Activated CD4-positive, alpha-beta T cell treated with anti-CD3 and anti-CD28 coated beads, Interleukin-2, amount 50 U/mL, for 1 hour (primary cell): ENCODE data around the gene AGER.
"Not testable (repeated sequence)": the region's sequence is repeated elsewhere in the genome, so short reads cannot be mapped to it uniquely, and the experiment has no call there.

Experiments used
- DNase-seq: peaks from one replicate; pipeline ENCODE4 v3.0.0-alpha.2; 2020

AGER gene

DNA sequence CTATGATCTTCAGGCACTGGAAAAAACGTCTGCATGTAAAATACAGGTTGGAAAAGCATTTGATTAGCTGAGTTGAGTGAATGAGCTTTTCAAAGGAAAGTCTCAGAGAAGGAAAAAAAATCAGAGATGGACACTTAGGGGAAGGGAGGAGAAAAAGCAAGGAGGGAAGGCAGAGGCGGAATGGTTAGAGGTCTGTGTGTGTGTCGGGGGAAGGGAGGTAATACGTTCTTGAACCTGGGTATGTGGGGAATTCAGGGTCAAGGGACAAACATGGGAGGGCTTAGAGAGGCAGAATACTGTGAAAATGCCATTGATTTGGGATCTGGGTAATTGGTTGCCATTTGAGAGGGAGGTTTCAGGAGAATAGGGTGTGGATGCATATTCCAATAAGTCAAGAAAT is 37.4 kb downstream of the AGER start:
- DNase-seq = no peak

DNA sequence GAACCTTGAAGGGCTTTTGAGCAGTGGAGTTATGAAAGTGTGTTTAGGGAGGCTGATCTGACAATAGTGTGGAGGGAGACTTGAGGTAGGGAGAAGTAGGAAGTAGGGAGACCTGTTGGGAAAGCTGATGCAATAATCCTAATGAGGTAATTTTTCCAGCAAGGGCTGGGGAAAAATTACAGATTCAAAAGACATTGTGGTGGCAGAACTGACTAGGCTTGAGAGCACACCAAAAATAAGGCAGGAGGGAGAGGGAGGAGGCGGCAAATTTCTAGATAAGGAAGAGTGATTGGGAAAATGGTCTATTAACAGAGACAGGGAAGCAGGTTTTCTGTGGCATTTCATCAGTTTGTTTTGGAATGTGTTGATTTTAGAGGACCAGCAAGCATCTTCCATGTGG is 37.8 kb downstream of the AGER start:
- DNase-seq = no peak

DNA sequence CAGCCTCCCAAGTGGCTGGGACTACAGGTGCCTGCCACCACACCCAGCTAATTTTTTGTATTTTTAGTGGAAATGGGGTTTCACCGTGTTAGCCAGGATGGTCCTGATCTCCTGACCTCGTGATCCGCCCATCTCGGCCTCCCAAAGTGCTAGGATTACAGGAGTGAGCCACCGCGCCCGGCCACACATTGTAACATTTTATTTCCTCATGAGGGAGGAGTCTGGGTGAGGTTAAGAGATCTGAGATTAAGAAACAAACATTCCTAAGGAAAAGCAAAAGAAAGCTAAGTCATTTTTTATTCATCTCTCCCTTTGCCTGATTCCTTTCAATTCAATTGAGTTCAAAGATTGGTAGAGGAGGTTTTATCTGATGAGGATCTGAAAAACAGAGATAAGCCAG is 39.8 kb downstream of the AGER start:
- DNase-seq = not testable (repeated sequence)

DNA sequence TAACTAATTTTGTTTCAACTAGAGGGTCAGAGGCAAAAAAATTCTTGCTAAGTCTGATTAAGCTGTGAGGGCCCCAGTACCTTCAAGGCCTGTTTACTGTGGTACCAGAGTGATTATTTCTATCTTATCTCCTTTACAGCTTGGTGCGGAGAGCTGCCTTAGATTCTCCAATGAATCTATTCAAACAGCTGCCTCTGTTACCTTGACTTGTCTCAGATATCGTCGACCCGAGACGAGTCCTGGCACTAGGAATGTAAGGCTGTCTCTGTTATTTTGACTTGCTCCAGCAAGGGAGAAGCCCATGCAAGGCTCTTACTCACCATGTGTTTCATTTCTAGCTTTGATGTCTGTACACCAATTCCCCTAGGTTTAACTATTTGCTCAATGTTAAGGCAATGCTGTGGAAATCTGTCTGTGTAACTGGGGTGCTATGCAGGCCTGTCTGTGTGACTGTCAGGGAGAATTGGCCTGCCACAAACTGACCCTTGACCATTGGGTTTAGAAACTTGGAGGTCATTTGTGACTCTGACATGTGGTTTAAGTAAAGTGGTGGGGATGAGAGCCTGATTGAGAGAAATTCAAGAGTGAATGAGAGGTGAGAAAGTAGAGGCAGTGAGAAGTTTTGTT is 43.5 kb downstream of the AGER start:
- no peak for DNase-seq

DNA sequence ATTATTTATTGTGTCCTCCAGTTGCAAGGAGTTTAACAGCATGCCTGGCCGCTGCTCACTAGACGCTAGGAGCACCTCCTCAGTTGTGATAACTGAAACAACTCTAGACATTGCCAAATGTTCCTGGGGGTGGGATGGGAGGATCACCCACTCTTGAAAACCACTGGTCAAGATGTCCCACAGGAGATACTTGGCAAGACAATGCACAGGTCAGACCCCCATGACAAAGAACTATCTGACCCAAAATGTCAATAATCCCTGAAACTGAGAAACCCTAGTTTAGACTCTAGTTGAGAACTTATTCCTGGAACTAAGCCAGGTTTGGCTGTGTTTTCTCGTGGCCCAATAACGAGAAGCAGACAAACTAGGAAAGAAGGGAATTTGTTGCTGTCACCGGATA is 44.5 kb downstream of the AGER start:
- no peak for DNase-seq

DNA sequence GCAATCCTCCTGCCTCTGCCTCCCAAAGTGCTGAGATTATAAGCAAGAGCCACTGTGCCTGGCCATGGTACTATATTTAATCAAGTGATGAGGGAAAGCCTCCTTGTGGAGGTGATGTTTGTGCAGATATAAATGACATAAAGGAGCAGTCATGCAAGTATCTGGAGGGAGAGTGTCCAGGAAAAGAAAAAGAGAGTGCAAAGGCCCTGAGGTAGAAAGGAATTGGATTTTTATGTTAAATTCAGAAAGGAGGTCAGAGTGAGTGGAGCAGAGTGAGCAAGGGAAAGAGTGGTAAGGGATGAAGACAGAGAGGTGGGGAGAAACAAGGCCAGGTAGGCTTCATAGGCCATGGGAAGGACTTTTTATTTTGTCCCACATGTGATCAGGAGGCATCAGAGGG is 46.6 kb downstream of the AGER start:
- no peak for DNase-seq

DNA sequence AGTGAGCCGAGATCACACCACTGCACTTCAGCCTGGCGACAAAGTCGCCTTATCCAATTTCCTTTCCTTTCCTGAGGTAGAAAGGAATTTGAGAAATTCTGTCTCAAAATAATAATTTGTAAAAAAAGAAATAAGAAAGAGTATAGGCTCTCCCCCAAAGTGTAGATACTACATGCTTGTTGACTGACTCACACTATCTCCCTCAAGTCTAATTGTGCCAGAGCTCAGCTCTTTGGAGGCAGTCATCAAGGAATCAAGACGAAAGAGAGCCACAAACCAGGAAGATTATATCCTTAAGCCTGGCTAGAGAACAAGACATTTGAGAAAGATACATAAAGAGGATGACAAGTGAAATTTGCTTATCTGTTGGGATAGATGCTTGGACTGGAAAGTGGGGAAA is 50.3 kb downstream of the AGER start:
- no peak for DNase-seq

DNA sequence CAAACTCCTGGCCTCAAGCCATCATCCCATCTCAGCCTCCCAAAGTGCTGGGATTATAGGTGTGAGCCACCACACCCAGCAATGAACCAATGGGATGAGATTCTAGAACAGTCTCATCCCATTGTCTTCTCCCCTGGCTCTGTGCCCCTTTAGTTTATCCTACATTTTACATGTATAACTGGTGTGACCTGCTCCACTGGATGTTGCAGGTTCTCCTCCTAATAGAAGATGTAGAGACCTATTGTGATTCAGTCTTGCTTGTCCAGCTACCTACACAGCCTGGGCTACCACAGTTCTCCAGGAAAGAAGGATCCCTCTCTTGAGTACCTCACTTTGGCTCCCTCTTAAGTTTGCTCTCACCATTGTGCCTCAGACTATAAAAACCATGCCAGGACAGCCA is 51.9 kb downstream of the AGER start:
- no peak for DNase-seq

DNA sequence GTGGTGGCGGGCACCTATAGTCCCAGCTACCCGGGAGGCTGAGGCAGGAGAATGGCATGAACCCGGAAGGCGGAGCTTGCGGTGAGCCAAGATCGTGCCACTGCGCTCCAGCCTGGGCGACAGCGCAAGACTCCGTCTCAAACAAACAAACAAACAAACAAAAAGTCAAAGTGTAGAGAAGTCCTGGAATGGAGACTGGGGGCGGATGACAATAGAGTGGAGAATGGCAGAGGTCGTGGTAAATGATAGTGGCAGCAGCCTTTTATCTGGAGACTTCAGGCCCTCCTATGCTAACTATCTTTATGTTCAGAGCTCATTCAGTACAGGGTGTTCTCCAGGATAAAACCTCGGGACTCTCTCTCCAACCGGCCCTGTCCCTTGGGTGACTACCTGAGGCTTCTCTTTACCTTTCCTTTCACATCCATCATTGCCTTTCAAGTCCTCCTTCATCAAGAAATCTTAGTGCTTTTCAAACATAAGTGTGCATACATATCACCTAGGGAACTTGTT is 52.6 kb downstream of the AGER start:
- no peak for DNase-seq
